H9 (cell line): Measurements from ENCODE around the gene PLEKHJ1. TPM values are rescaled to one million over a fixed set of nuclear protein-coding genes. Genes with fewer than 3 reads are reported as not detected.

ENCODE experiments used
- DNase-seq: peaks from one replicate; pipeline ENCODE4 v3.0.0-alpha.2; 2017
- H2AFZ ChIP-seq: one replicate; pipeline ENCODE4 v1.6.1; 2013; ENCODE audit warnings: mild to moderate bottlenecking, low read length, control low read depth, moderate library complexity
- H2AK5ac ChIP-seq: 2 replicates; pipeline ENCODE4 v1.6.1; 2013; ENCODE audit warnings: low read length, control low read depth, mixed read lengths; ENCODE audit not compliant: insufficient read length
- H2BK120ac ChIP-seq: one replicate; pipeline ENCODE4 v1.6.1; 2013; ENCODE audit warnings: low read depth, mild to moderate bottlenecking, low read length, control low read depth, inconsistent platforms; ENCODE audit not compliant: poor library complexity, severe bottlenecking
- H2BK12ac ChIP-seq: 2 replicates; pipeline ENCODE4 v1.6.1; 2013; ENCODE audit warnings: low read length, control low read depth, mixed read lengths, low read depth; ENCODE audit not compliant: insufficient read length
- H2BK15ac ChIP-seq: 2 replicates; pipeline ENCODE4 v1.6.1; 2013; ENCODE audit warnings: low read depth, low read length, control low read depth
- H2BK20ac ChIP-seq: one replicate; pipeline ENCODE4 v1.6.1; 2013; ENCODE audit warnings: low read depth, mild to moderate bottlenecking, low read length, control low read depth, inconsistent platforms; ENCODE audit not compliant: poor library complexity, severe bottlenecking
- H2BK5ac ChIP-seq: 2 replicates; pipeline ENCODE4 v1.6.1; 2013; ENCODE audit warnings: low read length, control low read depth, mixed read lengths; ENCODE audit not compliant: insufficient read length
- H3K14ac ChIP-seq: 2 replicates; pipeline ENCODE4 v1.6.1; 2013; ENCODE audit warnings: low read length, control low read depth; ENCODE audit not compliant: insufficient read depth
- H3K18ac ChIP-seq: 2 replicates; pipeline ENCODE4 v1.6.1; 2013; ENCODE audit warnings: low read depth, mild to moderate bottlenecking, mixed read lengths, low read length, control low read depth; ENCODE audit not compliant: insufficient read length
- H3K23ac ChIP-seq: 2 replicates; pipeline ENCODE4 v1.6.1; 2013; ENCODE audit warnings: low read length, control low read depth, mixed read lengths, low read depth; ENCODE audit not compliant: insufficient read length
- H3K23me2 ChIP-seq: 2 replicates; pipeline ENCODE4 v1.6.1; 2013; ENCODE audit warnings: low read depth, mild to moderate bottlenecking, mixed read lengths, low read length, control low read depth; ENCODE audit not compliant: insufficient read length, poor library complexity, severe bottlenecking
- H3K27ac ChIP-seq: 2 replicates; pipeline ENCODE4 v1.5.1; 2013; ENCODE audit warnings: low read length, control low read depth, mixed read lengths, low read depth; ENCODE audit not compliant: insufficient read length
- H3K27me3 ChIP-seq: 2 replicates; pipeline ENCODE4 v1.6.1; 2013; ENCODE audit warnings: low read length, control low read depth, inconsistent platforms; ENCODE audit not compliant: insufficient read depth
- H3K4ac ChIP-seq: 2 replicates; pipeline ENCODE4 v1.6.1; 2013; ENCODE audit warnings: low read depth, mild to moderate bottlenecking, control low read depth, inconsistent platforms, low read length, moderate library complexity
- H3K4me1 ChIP-seq: 2 replicates; pipeline ENCODE4 v1.6.1; 2013; ENCODE audit warnings: low read length, control low read depth, inconsistent platforms; ENCODE audit not compliant: insufficient read depth
- H3K4me2 ChIP-seq: 2 replicates; pipeline ENCODE4 v1.6.1; 2013; ENCODE audit warnings: low read length, control low read depth, mixed read lengths; ENCODE audit not compliant: insufficient read length, insufficient read depth
- H3K56ac ChIP-seq: 2 replicates; pipeline ENCODE4 v1.6.1; 2013; ENCODE audit warnings: low read depth, mild to moderate bottlenecking, mixed read lengths, low read length, control low read depth; ENCODE audit not compliant: insufficient read length
- H3K79me1 ChIP-seq: 2 replicates; pipeline ENCODE4 v1.6.1; 2013; ENCODE audit warnings: low read depth, mild to moderate bottlenecking, moderate library complexity, low read length, control low read depth, inconsistent platforms; ENCODE audit not compliant: insufficient read depth, poor library complexity, severe bottlenecking
- H3K79me2 ChIP-seq: 2 replicates; pipeline ENCODE4 v1.6.1; 2013; ENCODE audit warnings: low read length, control low read depth, inconsistent platforms; ENCODE audit not compliant: insufficient read depth
- H3K9ac ChIP-seq: 2 replicates; pipeline ENCODE4 v1.6.1; 2013; ENCODE audit warnings: low read length, control low read depth, mixed read lengths; ENCODE audit not compliant: insufficient read length; ENCODE audit errors: extremely low read depth
- H3K9me3 ChIP-seq: one replicate; pipeline ENCODE4 v1.6.1; 2013; ENCODE audit warnings: low read depth, low read length, inconsistent platforms; ENCODE audit not compliant: control insufficient read depth
- H3T11ph ChIP-seq: one replicate; pipeline ENCODE4 v1.6.1; 2013; ENCODE audit warnings: mild to moderate bottlenecking, low read length, control low read depth, inconsistent platforms
- H4K20me1 ChIP-seq: one replicate; pipeline ENCODE4 v1.6.1; 2013; ENCODE audit not compliant: control insufficient read depth, insufficient read length, insufficient read depth
- H4K5ac ChIP-seq: 2 replicates; pipeline ENCODE4 v1.6.1; 2013; ENCODE audit warnings: low read depth, mild to moderate bottlenecking, mixed read lengths, low read length, control low read depth; ENCODE audit not compliant: insufficient read length
- H4K8ac ChIP-seq: replicated peaks from 2 replicates; pipeline ENCODE4 v1.6.1; 2013; ENCODE audit warnings: low read length, control low read depth, mixed read lengths, low read depth; ENCODE audit not compliant: insufficient read length
- H4K91ac ChIP-seq: 2 replicates; pipeline ENCODE4 v1.6.1; 2013; ENCODE audit warnings: low read depth, mild to moderate bottlenecking, moderate library complexity, mixed read lengths, low read length, control low read depth; ENCODE audit not compliant: insufficient read length
- H3K27ac Mint-ChIP-seq, 3 experiments: 2 replicates in 2 of 3; 3 replicates in 1 of 3; pipeline ENCODE4 v1.8.0; 2020 to 2021; ENCODE audit warnings: mixed read lengths in 3 of 3, mild to moderate bottlenecking in 1 of 3, moderate library complexity in 1 of 3
- H3K27me3 Mint-ChIP-seq: 2 replicates; pipeline ENCODE4 v1.8.0; 2021; ENCODE audit warnings: low read depth, mild to moderate bottlenecking, moderate library complexity, mixed read lengths
- H3K36me3 Mint-ChIP-seq, 3 experiments: 2 replicates in 2 of 3; 3 replicates in 1 of 3; pipeline ENCODE4 v1.8.0; 2020 to 2021; ENCODE audit warnings: low read depth in 3 of 3, mixed read lengths in 3 of 3; ENCODE audit not compliant: insufficient read depth in 1 of 3
- H3K4me1 Mint-ChIP-seq, 2 experiments: 2 replicates each; pipeline ENCODE4 v1.8.0; 2020; ENCODE audit warnings: mixed read lengths in 2 of 2
- H3K4me3 Mint-ChIP-seq, 2 experiments: 2 replicates in 1 of 2; 3 replicates in 1 of 2; pipeline ENCODE4 v1.8.0; 2020 to 2021; ENCODE audit warnings: mild to moderate bottlenecking in 2 of 2, mixed read lengths in 2 of 2, moderate library complexity in 1 of 2
- H3K9me3 Mint-ChIP-seq, 2 experiments: 2 replicates in 1 of 2; 3 replicates in 1 of 2; pipeline ENCODE4 v1.8.0; 2020; ENCODE audit warnings: mild to moderate bottlenecking in 2 of 2, mixed read lengths in 2 of 2, moderate library complexity in 1 of 2
- CTCF ChIP-seq: fragments of 200-600 bp; sonication (generic); conservative IDR thresholded peaks from 3 replicates; pipeline ENCODE4 v1.8.0; 2021; ENCODE audit warnings: antibody characterized with exemption, mild to moderate bottlenecking
- WGBS: extraction: QIAGEN DNeasy Blood & Tissue Kit; methylation state at CpG from one replicate; pipeline ENCODE4 v1.1.7; 2013; ENCODE audit warnings: missing lambda C conversion rate, low lambda C conversion rate, mixed read lengths; ENCODE audit not compliant: insufficient read length; ENCODE audit errors: extremely low coverage; 5-methylcytosine and 5-hydroxymethylcytosine counted together
- total RNA-seq: library from RNA; stranded (reverse); gene quantifications from 2 replicates; pipeline ENCODE4 v1.2.1, GENCODE V29; 2021

The PLEKHJ1 gene
- total RNA-seq, 1 experiment from 2014 or later, result 139 TPM

- WGBS, result no CpG with 5 or more reads among the region's 25 CpGs
- Histone ChIP-seq H3K23ac (no peak overlapping the region), H3K56ac (no peak overlapping the region), H3T11ph (no peak overlapping the region), H3K9ac (no peak overlapping the region), H3K9me3 (no peaks in the 10 kb centered on the region), H3K27ac (no peak overlapping the region), H2BK5ac (no peak overlapping the region), H4K20me1 (no peaks in the 10 kb centered on the region), H2BK12ac (no peak overlapping the region), H2BK15ac (no peak overlapping the region), H3K4me1 (peaks cover 4% of the 10 kb centered on the region; the same call in 1 of the 2 replicates), H3K23me2 (peaks cover 9% of the 10 kb centered on the region), H3K18ac (no peak overlapping the region), H3K4ac (no peak overlapping the region), H3K27me3 (no peaks in the 10 kb centered on the region), H2BK120ac (no peak overlapping the region), H3K79me1 (no peaks in the 10 kb centered on the region), H2AFZ (no peak overlapping the region), H3K79me2 (peaks cover 17% of the 10 kb centered on the region), H3K14ac (no peak overlapping the region; the same call in 1 of the 2 replicates), H4K8ac (no peak overlapping the region), H4K5ac (no peak overlapping the region), H4K91ac (no peak overlapping the region), H3K4me2 (no peak overlapping the region), H2BK20ac (no peak overlapping the region), H2AK5ac (no peak overlapping the region)
- Mint-ChIP-seq H3K27ac (peak overlapping the region in 2 of 3 experiments; percentile 37 to 75; a peak in 3 of 7 replicates), H3K4me3 (peak overlapping the region; percentile 96 to 97; a peak in 4 of 5 replicates), H3K4me1 (peaks cover 19 to 24% of the 10 kb centered on the region in 2 experiments), H3K27me3 (no peaks in the 10 kb centered on the region; the same call in 1 of the 2 replicates), H3K9me3 (peaks cover 0 to 3% of the 10 kb centered on the region in 2 experiments; a peak in 1 of 5 replicates), H3K36me3 (peaks cover 16 to 59% (median 42%) of the 10 kb centered on the region in 3 experiments)
- no peak for TF ChIP-seq CTCF
- DNase-seq, result no peak
Observed at GRCh38 chr19:2233601-2234280, 2.4 kb downstream of the PLEKHJ1 start.
